AG04449 (cell line): ENCODE data around the gene C17orf50.

Experiments
- CTCF ChIA-PET: fragments of 350-600 bp; formaldehyde crosslinking; extraction: SDS; loops from one replicate; lab custom pipeline; 2021; ENCODE audit warnings: antibody characterized with exemption; lab: Yijun Ruan, JAX
- POLR2A ChIA-PET: fragments of 400-600, 350-600 bp; formaldehyde crosslinking; extraction: SDS; loops from one replicate; lab custom pipeline; 2020; ENCODE audit warnings: antibody characterized with exemption, inconsistent platforms; lab: Yijun Ruan, JAX
- DNase-seq: peaks from one replicate; pipeline ENCODE4 v3.0.0-alpha.2; 2010; ENCODE audit warnings: low read depth, low spot score
- H3K4me3 ChIP-seq: 2 replicates; pipeline ENCODE4 v1.5.1; 2011; ENCODE audit warnings: low read depth, mild to moderate bottlenecking, control low read depth, low read length
- CTCF ChIP-seq: IDR thresholded peaks from one replicate; pipeline ENCODE4 v1.5.1; 2011; ENCODE audit warnings: mild to moderate bottlenecking, moderate library complexity, low read length, control low read depth, inconsistent platforms; ENCODE audit not compliant: insufficient read depth; ENCODE audit errors: missing control alignments

Gene C17orf50

DNA sequence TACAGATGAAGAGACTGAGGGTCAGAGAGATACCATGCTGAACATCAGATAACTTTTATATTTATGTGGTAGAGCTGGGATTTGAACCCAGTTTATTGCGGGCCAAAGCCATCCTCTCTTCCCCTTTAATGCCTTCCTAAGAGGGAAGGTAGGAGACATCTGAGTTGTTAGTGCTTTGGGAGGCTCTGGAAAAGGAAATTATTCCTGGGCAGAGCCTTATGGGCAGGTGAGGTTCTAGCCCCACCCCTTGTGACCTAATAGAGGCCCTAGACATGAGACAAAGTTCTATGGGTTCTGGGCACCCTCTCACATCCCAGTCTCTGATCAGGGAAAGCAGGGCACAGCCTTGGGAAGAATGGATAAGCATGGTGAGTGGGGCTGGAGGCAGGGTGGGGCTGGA lies at the start of gene C17orf50:
C17orf50 (plus strand) TSS at position 301 of the 400 bp plus-strand sequence; CDS start at position 356, 55 bp downstream.
- DNase-seq = no peak
- CTCF ChIA-PET = interaction anchor here (1.0 to 28.6 kb wide), 9 partner anchors 8 to 147 kb away, joined by 3 to 819 read pairs (median 9); partner anchors contain the start of genes MMP28 and TAF15
- no peak for TF ChIP-seq CTCF
- H3K4me3 ChIP-seq = no peak within 1 kb of the TSS
- POLR2A ChIA-PET = no interaction called here

- POLR2A ChIA-PET = no interaction called here
- no peak overlapping the region for H3K4me3 ChIP-seq
- no peak for DNase-seq
- CTCF ChIA-PET = interaction anchor here (0.9 kb wide), 1 partner anchor 11 kb away, joined by 3 read pairs; no protein-coding TSS in a partner anchor
- no peak for TF ChIP-seq CTCF
These were observed 49.7 kb upstream of the C17orf50 start for GRCh38 chr17:35710950-35711349.

DNA sequence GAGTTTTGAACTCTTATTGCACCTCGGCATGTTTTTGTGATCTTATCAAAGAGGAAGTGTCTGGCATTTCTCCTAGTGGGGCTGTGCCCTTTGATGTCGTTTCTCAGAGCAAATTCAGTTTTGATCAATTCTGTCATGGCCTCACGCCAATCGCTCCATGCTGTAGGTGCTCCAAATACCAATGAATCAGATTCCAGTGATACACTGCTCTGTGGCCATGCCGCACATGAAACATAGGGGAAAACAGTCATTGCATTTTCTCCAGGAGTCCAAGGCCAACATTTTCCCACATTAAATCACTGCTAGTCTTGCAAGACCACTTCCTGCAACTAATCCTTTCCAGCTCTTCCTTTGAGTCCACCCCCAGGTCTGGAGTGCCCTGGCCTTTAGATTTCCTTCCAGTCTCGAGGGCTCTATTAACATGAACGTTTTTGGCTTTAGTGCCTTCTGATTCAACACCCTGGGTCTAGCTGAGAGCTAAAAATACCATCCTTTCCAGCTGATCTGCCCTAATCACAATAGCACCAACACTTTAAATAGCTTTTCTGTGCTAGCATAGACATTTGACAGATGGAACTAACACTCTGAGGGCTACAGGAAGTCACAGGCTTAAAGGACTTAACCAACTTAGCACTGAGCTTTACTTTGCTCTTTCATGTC lies 47.5 kb upstream of the C17orf50 start:
- no peak overlapping the region for H3K4me3 ChIP-seq
- POLR2A ChIA-PET = interaction anchor here (1.4 kb wide), 1 partner anchor 13 kb away, joined by 7 read pairs; no protein-coding TSS in a partner anchor
- peak; percentile 90 for DNase-seq
- CTCF ChIA-PET = interaction anchor here (0.9 to 2.0 kb wide), 4 partner anchors 35 to 102 kb away, joined by 3 to 9 read pairs (median 5); no protein-coding TSS in a partner anchor
- no peak for TF ChIP-seq CTCF

- no peak for TF ChIP-seq CTCF
- ChIA-PET POLR2A (no interaction called here), CTCF (interaction anchor here (1.6 kb wide), 1 partner anchor 103 kb away, joined by 5 read pairs; no protein-coding TSS in a partner anchor)
- DNase-seq = no peak
- H3K4me3 ChIP-seq = no peak overlapping the region
These were observed 45.7 kb upstream of the C17orf50 start for GRCh38 chr17:35714988-35715387.

DNA sequence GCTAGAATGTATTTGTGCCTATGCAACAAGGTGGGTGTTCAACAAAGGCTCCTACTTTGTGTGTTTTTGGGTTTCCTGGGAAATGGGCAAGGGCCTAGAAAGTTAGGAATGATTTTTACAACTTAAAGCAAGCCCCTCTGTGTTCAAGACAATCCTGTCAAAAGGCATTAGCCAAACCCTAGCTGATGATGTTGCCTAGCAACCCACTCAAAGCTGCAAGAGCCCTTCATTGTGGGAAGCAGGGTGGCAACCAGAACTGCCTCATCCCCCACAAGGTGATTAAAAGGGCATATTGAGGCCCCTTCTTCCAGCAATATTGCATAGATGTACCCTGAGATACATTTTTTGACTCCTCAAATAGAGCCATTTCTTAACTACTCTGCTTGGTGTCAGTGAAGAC lies 45.3 kb upstream of the C17orf50 start:
- no peak for TF ChIP-seq CTCF
- POLR2A ChIA-PET = no interaction called here
- no peak for DNase-seq
- H3K4me3 ChIP-seq = no peak overlapping the region
- CTCF ChIA-PET = interaction anchor here (1.6 kb wide), 2 partner anchors 48 to 103 kb away, joined by 5 to 8 read pairs; no protein-coding TSS in a partner anchor

DNA sequence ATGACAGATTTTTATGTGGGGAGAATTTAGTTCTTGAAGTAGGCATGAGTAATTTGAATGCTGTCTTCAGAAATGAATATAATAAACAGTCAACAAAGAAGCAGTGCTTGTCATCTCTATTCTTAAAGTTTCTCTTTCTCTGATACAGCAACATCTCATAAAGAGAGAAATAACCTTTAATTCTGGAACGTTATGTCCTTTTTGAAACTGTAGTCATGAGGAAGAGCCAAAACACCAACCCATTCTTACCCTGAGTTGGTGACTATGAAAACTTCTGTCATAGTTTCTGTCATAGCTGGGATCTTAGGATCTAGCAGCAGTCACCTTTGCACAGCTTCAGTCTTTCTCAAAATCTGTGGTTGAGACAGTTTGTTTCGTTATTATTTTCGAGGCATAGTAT lies 44.5 kb upstream of the C17orf50 start:
- ChIA-PET CTCF (interaction anchor here (1.1 to 4.0 kb wide), 4 partner anchors 32 to 432 kb away, joined by 3 to 17 read pairs (median 6); no protein-coding TSS in a partner anchor), POLR2A (no interaction called here)
- no peak for DNase-seq
- TF ChIP-seq CTCF = no peak
- no peak overlapping the region for H3K4me3 ChIP-seq
